Liver (tissue), 10 donors: ENCODE measurements around the gene CEP250. TPM values are rescaled to one million over a fixed set of nuclear protein-coding genes. Genes with fewer than 3 reads are reported as not detected.

Source experiments
- DNase-seq: peaks from one replicate; pipeline ENCODE4 v3.0.0-alpha.2; 2017; ENCODE audit warnings: low spot score
- H3K27ac ChIP-seq, 2 donors: one replicate each; pipeline ENCODE4 v1.7.0; 2013; ENCODE audit warnings: inconsistent platforms in 2 of 2, low read length in 2 of 2, control low read depth in 1 of 2, low read depth in 1 of 2, mild to moderate bottlenecking in 1 of 2
- H3K27me3 ChIP-seq, 4 donors: one replicate each; pipeline versions ENCODE4 v1.6.1 to v1.7.0; 2013; ENCODE audit warnings: low read length in 3 of 4, inconsistent platforms in 1 of 4, mild to moderate bottlenecking in 1 of 4, moderate library complexity in 1 of 4; ENCODE audit not compliant: control insufficient read depth in 4 of 4, insufficient read depth in 4 of 4
- H3K36me3 ChIP-seq, 4 donors: one replicate each; pipeline versions ENCODE4 v1.6.1 to v1.7.0; 2013; ENCODE audit warnings: low read length in 3 of 4, mild to moderate bottlenecking in 3 of 4, low read depth in 1 of 4, moderate library complexity in 1 of 4; ENCODE audit not compliant: control insufficient read depth in 4 of 4, insufficient read depth in 3 of 4
- H3K4me1 ChIP-seq, 4 donors: one replicate each; pipeline versions ENCODE4 v1.6.1 to v1.7.0; 2013; ENCODE audit warnings: low read length in 3 of 4, mild to moderate bottlenecking in 3 of 4, moderate library complexity in 1 of 4; ENCODE audit not compliant: control insufficient read depth in 4 of 4, insufficient read depth in 4 of 4
- H3K4me3 ChIP-seq, 3 donors: one replicate each; pipeline versions ENCODE4 v1.6.1 to v1.7.0; 2013; ENCODE audit warnings: low read length in 3 of 3, control low read depth in 1 of 3, low read depth in 1 of 3, mild to moderate bottlenecking in 1 of 3
- H3K9ac ChIP-seq, 2 donors: one replicate each; pipeline ENCODE4 v1.7.0; 2013; ENCODE audit warnings: low read length in 2 of 2, mild to moderate bottlenecking in 2 of 2, moderate library complexity in 2 of 2, control low read depth in 1 of 2, low read depth in 1 of 2
- H3K9me3 ChIP-seq, 4 donors: one replicate each; pipeline versions ENCODE4 v1.6.1 to v1.7.0; 2013; ENCODE audit warnings: low read length in 3 of 4; ENCODE audit not compliant: control insufficient read depth in 4 of 4
- FOXA1 ChIP-seq: IDR thresholded peaks from 2 replicates; pipeline ENCODE4 v1.6.1; 2016; ENCODE audit warnings: antibody characterized with exemption
- FOXA2 ChIP-seq: IDR thresholded peaks from 2 replicates; pipeline ENCODE4 v1.6.1; 2016; ENCODE audit warnings: antibody characterized with exemption
- HNF4G ChIP-seq: IDR thresholded peaks from 2 replicates; pipeline ENCODE4 v1.6.1; 2016; ENCODE audit warnings: antibody characterized with exemption
- NR2F2 ChIP-seq: IDR thresholded peaks from 2 replicates; pipeline ENCODE4 v1.6.1; 2016; ENCODE audit warnings: antibody characterized with exemption
- RAD21 ChIP-seq, 2 donors: IDR thresholded peaks; 2 replicates each; pipeline ENCODE4 v1.6.1; 2016; ENCODE audit warnings: antibody characterized with exemption in 2 of 2, mild to moderate bottlenecking in 2 of 2
- RXRA ChIP-seq, 2 donors: IDR thresholded peaks; 2 replicates each; pipeline ENCODE4 v1.6.1; 2017 to 2018; ENCODE audit warnings: antibody characterized with exemption in 2 of 2, mild to moderate bottlenecking in 1 of 2
- whole genome bisulfite sequencing: extraction: QIAGEN DNeasy Blood & Tissue Kit; methylation state at CpG from one replicate; pipeline ENCODE4 v1.1.7; 2013; 5-methylcytosine and 5-hydroxymethylcytosine counted together
- polyA plus RNA-seq, 2 donors: library from polyadenylated mRNA; stranded (reverse) in 1 of 2; unstranded in 1 of 2; fragments of 200-250 nt in 1 of 2; fragments of >200 nt in 1 of 2; fragmentation: Nextera tagmentation in 1 of 2; extraction: Ambion mirVana in 1 of 2; gene quantifications; one replicate each; pipeline versions ENCODE4 v1.2.1 to v1.2.3, GENCODE V29; 2013 to 2015
- small RNA-seq: library from RNA; depleted of rRNA; stranded (forward); fragments of <200 nt; gene quantifications from one replicate; pipeline ENCODE3, GENCODE V24; 2014
- total RNA-seq, 2 donors: library from RNA; depleted of rRNA; stranded (reverse); fragments of >200 nt; gene quantifications; one replicate each; pipeline ENCODE4 v1.2.3, GENCODE V29; 2014
- TF ChIP-seq, protein P1 (sequence below): IDR thresholded peaks from 2 replicates; pipeline ENCODE4 v1.6.1; 2016; ENCODE audit warnings: antibody characterized with exemption
- TF ChIP-seq, protein P2 (sequence below): fragments of 150-350 bp; IDR thresholded peaks from 2 replicates; pipeline ENCODE4 v1.5.1; 2017; ENCODE audit warnings: improper control_type of control experiment, low read depth, low read length; ENCODE audit not compliant: missing input control
- donor health status: healthy.
- donor health status: healthy.
- donor health status: healthy.
- donor health status: healthy.
- donor health status: healthy.

Gene CEP250
- total and polyA plus RNA-seq, 4 donors, result 3.4 to 13.3 (median 8.3) TPM

DNA sequence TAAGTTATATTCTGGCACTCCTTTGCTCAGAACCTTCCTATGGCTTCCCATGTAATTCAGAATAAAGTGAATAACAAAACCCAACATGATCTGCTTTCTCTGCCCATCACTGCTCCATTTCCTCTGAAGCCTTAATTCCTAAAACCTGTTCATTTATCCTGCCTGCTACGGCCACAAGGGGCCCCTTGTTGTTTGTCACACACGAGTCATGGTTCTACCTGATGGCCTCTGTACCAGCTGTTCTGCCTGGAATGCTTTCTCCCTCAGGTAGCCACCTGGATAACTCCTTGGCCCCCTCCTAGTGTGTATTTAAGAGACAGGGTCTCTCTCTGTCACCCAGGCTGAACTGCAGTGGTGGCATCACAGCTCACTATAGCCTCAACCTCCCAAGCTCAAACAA is 113.2 kb downstream of the CEP250 start:
- Histone ChIP-seq H3K27ac (no peak overlapping the region), H3K9me3 (peaks cover 0 to 3% (median 1%) of the 10 kb centered on the region in 4 donors), H3K4me1 (no peaks in the 10 kb centered on the region), H3K9ac (no peak overlapping the region), H3K4me3 (no peak overlapping the region), H3K36me3 (no peaks in the 10 kb centered on the region), H3K27me3 (no peaks in the 10 kb centered on the region)
- no peak for DNase-seq
- 13% methylated on average over 2 of the region's 2 CpGs for WGBS
- TF ChIP-seq RXRA (IDR thresholded peaks at IDR 0.05), result no peak
- no peak for TF ChIP-seq FOXA2
- no peak for TF ChIP-seq HNF4G
- TF ChIP-seq, protein P1, sequence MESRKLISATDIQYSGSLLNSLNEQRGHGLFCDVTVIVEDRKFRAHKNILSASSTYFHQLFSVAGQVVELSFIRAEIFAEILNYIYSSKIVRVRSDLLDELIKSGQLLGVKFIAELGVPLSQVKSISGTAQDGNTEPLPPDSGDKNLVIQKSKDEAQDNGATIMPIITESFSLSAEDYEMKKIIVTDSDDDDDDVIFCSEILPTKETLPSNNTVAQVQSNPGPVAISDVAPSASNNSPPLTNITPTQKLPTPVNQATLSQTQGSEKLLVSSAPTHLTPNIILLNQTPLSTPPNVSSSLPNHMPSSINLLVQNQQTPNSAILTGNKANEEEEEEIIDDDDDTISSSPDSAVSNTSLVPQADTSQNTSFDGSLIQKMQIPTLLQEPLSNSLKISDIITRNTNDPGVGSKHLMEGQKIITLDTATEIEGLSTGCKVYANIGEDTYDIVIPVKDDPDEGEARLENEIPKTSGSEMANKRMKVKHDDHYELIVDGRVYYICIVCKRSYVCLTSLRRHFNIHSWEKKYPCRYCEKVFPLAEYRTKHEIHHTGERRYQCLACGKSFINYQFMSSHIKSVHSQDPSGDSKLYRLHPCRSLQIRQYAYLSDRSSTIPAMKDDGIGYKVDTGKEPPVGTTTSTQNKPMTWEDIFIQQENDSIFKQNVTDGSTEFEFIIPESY, result no peak
- no peak for TF ChIP-seq NR2F2
- TF ChIP-seq, protein P2, sequence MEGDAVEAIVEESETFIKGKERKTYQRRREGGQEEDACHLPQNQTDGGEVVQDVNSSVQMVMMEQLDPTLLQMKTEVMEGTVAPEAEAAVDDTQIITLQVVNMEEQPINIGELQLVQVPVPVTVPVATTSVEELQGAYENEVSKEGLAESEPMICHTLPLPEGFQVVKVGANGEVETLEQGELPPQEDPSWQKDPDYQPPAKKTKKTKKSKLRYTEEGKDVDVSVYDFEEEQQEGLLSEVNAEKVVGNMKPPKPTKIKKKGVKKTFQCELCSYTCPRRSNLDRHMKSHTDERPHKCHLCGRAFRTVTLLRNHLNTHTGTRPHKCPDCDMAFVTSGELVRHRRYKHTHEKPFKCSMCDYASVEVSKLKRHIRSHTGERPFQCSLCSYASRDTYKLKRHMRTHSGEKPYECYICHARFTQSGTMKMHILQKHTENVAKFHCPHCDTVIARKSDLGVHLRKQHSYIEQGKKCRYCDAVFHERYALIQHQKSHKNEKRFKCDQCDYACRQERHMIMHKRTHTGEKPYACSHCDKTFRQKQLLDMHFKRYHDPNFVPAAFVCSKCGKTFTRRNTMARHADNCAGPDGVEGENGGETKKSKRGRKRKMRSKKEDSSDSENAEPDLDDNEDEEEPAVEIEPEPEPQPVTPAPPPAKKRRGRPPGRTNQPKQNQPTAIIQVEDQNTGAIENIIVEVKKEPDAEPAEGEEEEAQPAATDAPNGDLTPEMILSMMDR, result peak; percentile 11
- TF ChIP-seq RAD21 (IDR thresholded peaks at IDR 0.05), result peak; percentile 41 to 62
- no peak for TF ChIP-seq FOXA1

Small RNA genes lying within 50 kb of the gene (small RNA-seq; reads per million reads assigned to genes)
- gene MIR1289-1, result not detected

Other genes starting within 250 kb of the CEP250 start
- under 1 TPM; 0.09 to 0.75 TPM for gene MMP24, start 228.9 kb upstream of the CEP250 start, total RNA-seq
- under 1 TPM; 0.11 to 0.73 TPM for gene MMP24, start 228.9 kb upstream of the CEP250 start, polyA plus RNA-seq
- 1 to 10 TPM; 5.2 to 5.4 TPM for gene MMP24OS, start 177.5 kb upstream of the CEP250 start, total RNA-seq
- 10 to 100 TPM; 15.2 to 16.0 TPM for gene MMP24OS, start 177.5 kb upstream of the CEP250 start, polyA plus RNA-seq
- 10 to 100 TPM; 60.8 to 71.3 TPM for gene EIF6, start 170.8 kb upstream of the CEP250 start, total RNA-seq
- gene EIF6, start 170.8 kb upstream of the CEP250 start, polyA plus RNA-seq, result 100 to 1,000 TPM; 140 to 160 TPM
- gene FAM83C, start 163.2 kb upstream of the CEP250 start, total RNA-seq, result under 1 TPM in 1 of 2 donors, not detected in 1; 0.05 TPM
- not detected for gene FAM83C, start 163.2 kb upstream of the CEP250 start, polyA plus RNA-seq
- gene UQCC1, start 43.6 kb upstream of the CEP250 start, total RNA-seq, result 10 to 100 TPM; 13.7 to 21.3 TPM
- gene UQCC1, start 43.6 kb upstream of the CEP250 start, polyA plus RNA-seq, result 10 to 100 TPM; 20.8 to 21.3 TPM
- not detected for gene GDF5, start 17.4 kb upstream of the CEP250 start, total RNA-seq
- not detected for gene GDF5, start 17.4 kb upstream of the CEP250 start, polyA plus RNA-seq
- not detected for gene C20orf173, start 74.1 kb downstream of the CEP250 start, total RNA-seq
- gene C20orf173, start 74.1 kb downstream of the CEP250 start, polyA plus RNA-seq, result not detected
- 100 to 1,000 TPM; 110 to 167 TPM for gene ERGIC3, start 86.5 kb downstream of the CEP250 start, total RNA-seq
- 100 to 1,000 TPM; 115 to 124 TPM for gene ERGIC3, start 86.5 kb downstream of the CEP250 start, polyA plus RNA-seq
- gene SPAG4, start 160.2 kb downstream of the CEP250 start, total RNA-seq, result 1 to 10 TPM; 3.3 to 3.5 TPM
- gene SPAG4, start 160.2 kb downstream of the CEP250 start, polyA plus RNA-seq, result 1 to 10 TPM; 2.1 to 4.6 TPM
- 10 to 100 TPM; 48.5 to 55.4 TPM for gene CPNE1, start 209.3 kb downstream of the CEP250 start, total RNA-seq
- 10 to 100 TPM; 25.5 to 52.5 TPM for gene CPNE1, start 209.3 kb downstream of the CEP250 start, polyA plus RNA-seq
- gene RBM12, start 209.3 kb downstream of the CEP250 start, total RNA-seq, result 10 to 100 TPM; 19.7 to 20.0 TPM
- 10 to 100 TPM in 1 of 2 donors, 1 to 10 TPM in 1; 3.4 to 11.9 TPM for gene RBM12, start 209.3 kb downstream of the CEP250 start, polyA plus RNA-seq
- 10 to 100 TPM; 40.3 to 51.9 TPM for gene NFS1, start 243.8 kb downstream of the CEP250 start, total RNA-seq
- 10 to 100 TPM; 30.1 to 55.2 TPM for gene NFS1, start 243.8 kb downstream of the CEP250 start, polyA plus RNA-seq
- 100 to 1,000 TPM in 1 of 2 donors, 10 to 100 TPM in 1; 68.4 to 127 TPM for gene ROMO1, start 243.8 kb downstream of the CEP250 start, total RNA-seq
- gene ROMO1, start 243.8 kb downstream of the CEP250 start, polyA plus RNA-seq, result 100 to 1,000 TPM; 167 to 359 TPM